PC-3 (cell line): ENCODE data around the gene INVS. TPM values are rescaled to one million over a fixed set of nuclear protein-coding genes. Genes with fewer than 3 reads are reported as not detected.

Experiments used
- ATAC-seq: fragments of 200-7000 bp; cut with Tn5 transposase; 2 replicates; pipeline ENCODE4 v1.9.1; 2020; ENCODE audit warnings: mild to moderate bottlenecking, moderate library complexity
- BruUV-seq: library from RNA; stranded (reverse); fragments of 400-500 nt; replicated peaks from 2 replicates; lab custom pipeline; 2021; lab: Mats Ljungman, UMichigan
- CTCF ChIA-PET: fragments of 300-600 bp; sonication (Branson Sonifier 250); formaldehyde crosslinking; loops from one replicate; lab custom pipeline; 2022; ENCODE audit warnings: antibody characterized with exemption; lab: Charles Lee
- POLR2A ChIA-PET: fragments of 300-600 bp; sonication (Branson Sonifier 250); formaldehyde crosslinking; loops from one replicate; lab custom pipeline; 2022; ENCODE audit warnings: antibody characterized with exemption; ENCODE audit not compliant: unreplicated experiment; lab: Charles Lee
- DNase-seq: peaks from one replicate; pipeline ENCODE4 v3.0.0-alpha.2; 2015
- H2AFZ ChIP-seq: fragments of 300-600 bp; sonication (generic); 2 replicates; pipeline ENCODE4 v1.6.0; 2016; ENCODE audit warnings: antibody characterized with exemption, low read length
- H3F3A ChIP-seq: fragments of 300-600 bp; sonication (generic); one replicate; pipeline ENCODE4 v1.6.0; 2017; ENCODE audit warnings: antibody characterized with exemption, low read length, control low read depth, mild to moderate bottlenecking; ENCODE audit not compliant: unreplicated experiment
- H3K27ac ChIP-seq: fragments of 300-600 bp; sonication (generic); 2 replicates; pipeline ENCODE4 v1.5.1; 2016; ENCODE audit warnings: mild to moderate bottlenecking, low read length
- H3K27me3 ChIP-seq: fragments of 300-600 bp; sonication (generic); 2 replicates; pipeline ENCODE4 v1.6.1; 2016; ENCODE audit warnings: low read length, mixed read lengths
- H3K36me3 ChIP-seq: fragments of 300-600 bp; sonication (generic); 2 replicates; pipeline ENCODE4 v1.6.1; 2016; ENCODE audit warnings: low read depth, mixed run types, low read length, mixed read lengths
- H3K4me1 ChIP-seq: fragments of 300-600 bp; sonication (generic); 2 replicates; pipeline ENCODE4 v1.5.1; 2016; ENCODE audit warnings: low read length; ENCODE audit not compliant: insufficient read depth
- H3K4me2 ChIP-seq: fragments of 300-600 bp; sonication (generic); 2 replicates; pipeline ENCODE4 v1.6.0; 2016; ENCODE audit warnings: low read length
- H3K4me3 ChIP-seq: fragments of 300-600 bp; sonication (generic); 2 replicates; pipeline ENCODE4 v1.5.1; 2016; ENCODE audit warnings: mild to moderate bottlenecking, low read length, mixed read lengths
- H3K79me2 ChIP-seq: fragments of 300-600 bp; sonication (generic); 2 replicates; pipeline ENCODE4 v1.6.1; 2017; ENCODE audit warnings: low read length, mixed read lengths
- H3K9ac ChIP-seq: fragments of 300-600 bp; sonication (generic); 2 replicates; pipeline ENCODE4 v1.6.0; 2016; ENCODE audit warnings: mild to moderate bottlenecking, low read length
- H3K9me2 ChIP-seq: fragments of 300-600 bp; sonication (generic); replicated peaks from 2 replicates; pipeline ENCODE4 v1.6.1; 2016; ENCODE audit warnings: mixed run types, low read length, mixed read lengths
- H3K9me3 ChIP-seq: fragments of 300-600 bp; sonication (generic); 2 replicates; pipeline ENCODE4 v1.6.1; 2016; ENCODE audit warnings: low read length, mixed read lengths
- H4K20me1 ChIP-seq: fragments of 300-600 bp; sonication (generic); 2 replicates; pipeline ENCODE4 v1.6.1; 2016; ENCODE audit warnings: low read length, mixed read lengths
- EZH2 ChIP-seq: fragments of 300-600 bp; sonication (generic); IDR thresholded peaks from one replicate; pipeline ENCODE4 v1.6.1; 2017; ENCODE audit warnings: antibody characterized with exemption, mild to moderate bottlenecking, low read length; ENCODE audit not compliant: unreplicated experiment
- EZH2phosphoT487 ChIP-seq: fragments of 300-600 bp; sonication (generic); IDR thresholded peaks from 2 replicates; pipeline ENCODE4 v1.6.1; 2018; ENCODE audit warnings: mild to moderate bottlenecking, antibody characterized with exemption, low read length, borderline replicate concordance
- intact Hi-C: fragments of 100-400 bp; cut with micrococcal nuclease; formaldehyde crosslinking; loops from 2 replicates; pipeline ENCODE4 v1.9.0; 2023
- total RNA-seq: library from RNA; depleted of rRNA; stranded (reverse); fragments of >200 nt; gene quantifications from 2 replicates; pipeline ENCODE4 v1.2.3, GENCODE V29; 2014
- TF ChIP-seq, protein P1 (sequence below): fragments of 300-600 bp; sonication (generic); conservative IDR thresholded peaks from 2 replicates; pipeline ENCODE4 v1.5.1; 2017; ENCODE audit warnings: antibody characterized with exemption, low read depth, mild to moderate bottlenecking, low read length

The INVS gene
- total RNA-seq, 1 experiment from 2014 or later: 8.9 TPM

DNA sequence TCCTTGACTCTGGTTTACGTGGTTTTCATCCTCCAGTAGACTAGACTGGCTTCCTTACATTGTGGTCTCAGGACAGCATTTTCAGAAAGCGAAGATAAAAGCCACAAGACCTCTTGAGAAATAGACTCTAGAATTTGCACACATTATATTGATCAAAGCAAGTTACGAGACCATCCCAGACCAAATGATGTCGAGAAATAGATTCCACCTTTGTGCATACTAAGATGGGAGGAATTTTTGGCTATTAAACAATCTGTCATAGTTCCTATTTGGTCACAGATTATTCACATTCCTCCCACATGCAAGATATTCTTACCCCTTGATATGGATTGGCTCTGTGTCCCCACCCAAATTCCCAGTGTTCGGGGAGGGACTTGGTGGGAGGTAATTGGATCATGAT lies 188.1 kb downstream of the INVS start:
- POLR2A ChIA-PET: no interaction called here
- DNase-seq (no peak), ATAC-seq (no peak)
- Histone ChIP-seq H3K79me2 (no peaks in the 10 kb centered on the region), H3K4me2 (no peak overlapping the region), H3K4me1 (no peaks in the 10 kb centered on the region), H3K27ac (no peak overlapping the region), H3F3A (no peaks in the 10 kb centered on the region), H3K9ac (no peak overlapping the region), H3K9me3 (no peaks in the 10 kb centered on the region), H3K9me2 (no peaks in the 10 kb centered on the region), H2AFZ (no peak overlapping the region), H4K20me1 (no peaks in the 10 kb centered on the region), H3K4me3 (no peak overlapping the region), H3K36me3 (peaks cover 7% of the 10 kb centered on the region; the same call in 1 of the 2 replicates), H3K27me3 (no peaks in the 10 kb centered on the region)
- intact Hi-C loops: no loop called here
- CTCF ChIA-PET: no interaction called here
- BruUV-seq: no TSS peak
- TF ChIP-seq EZH2phosphoT487: no peak
- TF ChIP-seq, protein P1, sequence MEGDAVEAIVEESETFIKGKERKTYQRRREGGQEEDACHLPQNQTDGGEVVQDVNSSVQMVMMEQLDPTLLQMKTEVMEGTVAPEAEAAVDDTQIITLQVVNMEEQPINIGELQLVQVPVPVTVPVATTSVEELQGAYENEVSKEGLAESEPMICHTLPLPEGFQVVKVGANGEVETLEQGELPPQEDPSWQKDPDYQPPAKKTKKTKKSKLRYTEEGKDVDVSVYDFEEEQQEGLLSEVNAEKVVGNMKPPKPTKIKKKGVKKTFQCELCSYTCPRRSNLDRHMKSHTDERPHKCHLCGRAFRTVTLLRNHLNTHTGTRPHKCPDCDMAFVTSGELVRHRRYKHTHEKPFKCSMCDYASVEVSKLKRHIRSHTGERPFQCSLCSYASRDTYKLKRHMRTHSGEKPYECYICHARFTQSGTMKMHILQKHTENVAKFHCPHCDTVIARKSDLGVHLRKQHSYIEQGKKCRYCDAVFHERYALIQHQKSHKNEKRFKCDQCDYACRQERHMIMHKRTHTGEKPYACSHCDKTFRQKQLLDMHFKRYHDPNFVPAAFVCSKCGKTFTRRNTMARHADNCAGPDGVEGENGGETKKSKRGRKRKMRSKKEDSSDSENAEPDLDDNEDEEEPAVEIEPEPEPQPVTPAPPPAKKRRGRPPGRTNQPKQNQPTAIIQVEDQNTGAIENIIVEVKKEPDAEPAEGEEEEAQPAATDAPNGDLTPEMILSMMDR: no peak
- TF ChIP-seq EZH2: no peak

DNA sequence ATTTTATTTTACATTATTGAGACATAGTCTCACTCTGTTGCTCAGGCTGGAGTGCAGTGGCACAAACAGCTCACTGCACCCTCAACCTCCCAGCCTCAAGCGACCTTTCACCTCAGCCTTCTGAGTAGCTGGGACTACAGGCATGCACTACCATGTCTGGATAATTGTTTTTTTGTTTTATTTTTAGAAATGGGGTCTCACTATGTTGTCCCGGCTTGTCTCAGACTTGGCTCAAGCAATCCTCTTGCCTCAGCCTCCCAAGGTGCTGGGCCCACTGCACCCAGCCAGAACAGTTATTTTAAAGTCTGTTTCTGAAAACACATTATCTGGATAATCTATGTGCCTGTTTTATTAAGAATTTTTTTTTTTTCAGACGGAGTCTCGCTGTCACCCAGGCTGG lies 191.7 kb downstream of the INVS start:
- Histone ChIP-seq H3K9me2 (no peaks in the 10 kb centered on the region), H3K4me2 (no peak overlapping the region), H3F3A (no peaks in the 10 kb centered on the region), H3K4me1 (no peaks in the 10 kb centered on the region), H3K9me3 (no peaks in the 10 kb centered on the region), H3K79me2 (no peaks in the 10 kb centered on the region), H3K4me3 (no peak overlapping the region), H3K27ac (no peak overlapping the region), H3K36me3 (no peaks in the 10 kb centered on the region; the same call in none of the 2 replicates), H3K9ac (no peak overlapping the region), H4K20me1 (no peaks in the 10 kb centered on the region), H2AFZ (no peak overlapping the region), H3K27me3 (no peaks in the 10 kb centered on the region)
- DNase-seq (no peak), ATAC-seq (no peak)
- ChIA-PET CTCF (no interaction called here), POLR2A (no interaction called here)
- intact Hi-C loops: no loop called here
- TF ChIP-seq EZH2phosphoT487: no peak
- TF ChIP-seq EZH2: no peak
- TF ChIP-seq, protein P1: no peak
- no TSS peak for BruUV-seq

DNA sequence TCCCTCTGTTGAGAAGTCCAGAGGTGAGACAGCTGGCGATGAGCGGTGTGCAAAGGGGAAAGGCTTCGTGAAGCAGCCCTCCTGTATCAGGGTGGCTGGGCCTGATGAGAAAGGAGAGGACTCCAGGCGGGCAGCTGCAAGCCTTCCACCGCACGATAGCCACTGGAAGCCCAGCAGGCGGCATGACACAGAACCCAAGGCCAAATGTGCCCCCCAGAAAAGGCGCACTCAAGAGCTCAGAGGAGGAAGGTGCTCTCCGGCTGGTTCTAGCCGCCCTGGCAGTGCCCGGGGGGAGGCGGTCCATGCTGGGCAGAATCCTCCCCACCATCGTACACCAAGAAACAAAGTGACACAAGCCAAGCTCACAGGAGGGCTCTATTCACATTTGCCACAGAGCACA lies 193.4 kb downstream of the INVS start:
- no peaks in the 10 kb centered on the region for H3K4me1 ChIP-seq
- no peaks in the 10 kb centered on the region for H3K27me3 ChIP-seq
- no peak overlapping the region for H3K27ac ChIP-seq
- H3K36me3 ChIP-seq: no peaks in the 10 kb centered on the region; the same call in 1 of the 2 replicates
- ATAC-seq (no peak), DNase-seq (no peak)
- no peak overlapping the region for H3K4me3 ChIP-seq
- H4K20me1 ChIP-seq: no peaks in the 10 kb centered on the region
- H3K9me3 ChIP-seq: no peaks in the 10 kb centered on the region
- TF ChIP-seq EZH2: no peak
- TF ChIP-seq EZH2phosphoT487: no peak
- TF ChIP-seq, protein P1: no peak
- no peaks in the 10 kb centered on the region for H3F3A ChIP-seq
- no peak overlapping the region for H3K4me2 ChIP-seq
- no TSS peak for BruUV-seq
- intact Hi-C loops: no loop called here
- ChIA-PET CTCF (no interaction called here), POLR2A (no interaction called here)
- no peak overlapping the region for H2AFZ ChIP-seq
- no peak overlapping the region for H3K9ac ChIP-seq
- H3K79me2 ChIP-seq: no peaks in the 10 kb centered on the region
- no peaks in the 10 kb centered on the region for H3K9me2 ChIP-seq
